ENCODE results near the gene ARHGAP24. TPM values are rescaled to one million over a fixed set of nuclear protein-coding genes. Genes with fewer than 3 reads are reported as not detected.

Gene ARHGAP24
- total and polyA plus RNA-seq, 2 donors from 2014 or later: 78.1 to 94.7 TPM

- Histone ChIP-seq H3K4me1 (ENCODE audit: control insufficient read depth in 2 of 3, insufficient read depth in 2 of 3, low read depth in 1 of 3, low read length in 3 of 3) (no peaks in the 10 kb centered on the region), H3K27me3 (ENCODE audit: control insufficient read depth, insufficient read depth, low read length) (no peaks in the 10 kb centered on the region), H3K27ac (ENCODE audit: low read depth in 2 of 2, low read length in 2 of 2) (no peak overlapping the region), H3K9ac (ENCODE audit: low read length in 3 of 3) (no peak overlapping the region), H3K36me3 (ENCODE audit: control insufficient read depth in 2 of 3, insufficient read depth in 3 of 3, low read length in 3 of 3) (no peaks in the 10 kb centered on the region), H3K9me3 (ENCODE audit: control insufficient read depth in 2 of 3, insufficient read depth in 1 of 3, low read length in 3 of 3) (no peaks in the 10 kb centered on the region), H3K4me3 (ENCODE audit: low read length in 3 of 3) (peak overlapping the region in 1 of 3 donors; percentile 4)
- DNase-seq (no peak), FAIRE-seq (no peak)
- intact Hi-C loops (cut with DNase I): no loop called here
- TF ChIP-seq CTCF (IDR thresholded peaks at IDR 0.05; ENCODE audit: borderline replicate concordance, extremely low read depth, insufficient read depth): no peak
Measured at GRCh38 chr4:85509882-85510631, 35.1 kb downstream of the ARHGAP24 start.

GRCh38 chr4:85510632-85510984 is 35.7 kb downstream of the ARHGAP24 start:
- intact Hi-C loops (cut with DNase I): no loop called here
- Histone ChIP-seq H3K9me3 (ENCODE audit: control insufficient read depth in 2 of 3, insufficient read depth in 1 of 3, low read length in 3 of 3) (no peaks in the 10 kb centered on the region), H3K4me3 (ENCODE audit: low read length in 3 of 3) (no peak overlapping the region), H3K4me1 (ENCODE audit: control insufficient read depth in 2 of 3, insufficient read depth in 2 of 3, low read depth in 1 of 3, low read length in 3 of 3) (no peaks in the 10 kb centered on the region), H3K36me3 (ENCODE audit: control insufficient read depth in 2 of 3, insufficient read depth in 3 of 3, low read length in 3 of 3) (no peaks in the 10 kb centered on the region), H3K9ac (ENCODE audit: low read length in 3 of 3) (no peak overlapping the region), H3K27me3 (ENCODE audit: control insufficient read depth, insufficient read depth, low read length) (no peaks in the 10 kb centered on the region), H3K27ac (ENCODE audit: low read depth in 2 of 2, low read length in 2 of 2) (no peak overlapping the region)
- DNase-seq (no peak), FAIRE-seq (no peak)
- no peak for TF ChIP-seq CTCF (IDR thresholded peaks at IDR 0.05; ENCODE audit: borderline replicate concordance, extremely low read depth, insufficient read depth)

- DNase-seq (no peak), FAIRE-seq (no peak)
- Histone ChIP-seq H3K9me3 (ENCODE audit: control insufficient read depth in 2 of 3, insufficient read depth in 1 of 3, low read length in 3 of 3) (no peaks in the 10 kb centered on the region), H3K9ac (ENCODE audit: low read length in 3 of 3) (no peak overlapping the region), H3K27me3 (ENCODE audit: control insufficient read depth, insufficient read depth, low read length) (no peaks in the 10 kb centered on the region), H3K36me3 (ENCODE audit: control insufficient read depth in 2 of 3, insufficient read depth in 3 of 3, low read length in 3 of 3) (no peaks in the 10 kb centered on the region), H3K4me1 (ENCODE audit: control insufficient read depth in 2 of 3, insufficient read depth in 2 of 3, low read depth in 1 of 3, low read length in 3 of 3) (no peaks in the 10 kb centered on the region), H3K27ac (ENCODE audit: low read depth in 2 of 2, low read length in 2 of 2) (no peak overlapping the region), H3K4me3 (ENCODE audit: low read length in 3 of 3) (no peak overlapping the region)
- intact Hi-C loops (cut with DNase I): no loop called here
- no peak for TF ChIP-seq CTCF (IDR thresholded peaks at IDR 0.05; ENCODE audit: borderline replicate concordance, extremely low read depth, insufficient read depth)
Measured at GRCh38 chr4:85512446-85513205, 37.7 kb downstream of the ARHGAP24 start.
